NCI-H2107 treated with DMSO at 0.1 percent for 48 hours (cell line): ENCODE measurements around the gene PDE6C.

Source experiments
- DNase-seq: peaks from one replicate; lab custom pipeline; 2025; ENCODE audit not compliant: unreplicated experiment; lab: John Stamatoyannopoulos, UW

PDE6C gene

DNA sequence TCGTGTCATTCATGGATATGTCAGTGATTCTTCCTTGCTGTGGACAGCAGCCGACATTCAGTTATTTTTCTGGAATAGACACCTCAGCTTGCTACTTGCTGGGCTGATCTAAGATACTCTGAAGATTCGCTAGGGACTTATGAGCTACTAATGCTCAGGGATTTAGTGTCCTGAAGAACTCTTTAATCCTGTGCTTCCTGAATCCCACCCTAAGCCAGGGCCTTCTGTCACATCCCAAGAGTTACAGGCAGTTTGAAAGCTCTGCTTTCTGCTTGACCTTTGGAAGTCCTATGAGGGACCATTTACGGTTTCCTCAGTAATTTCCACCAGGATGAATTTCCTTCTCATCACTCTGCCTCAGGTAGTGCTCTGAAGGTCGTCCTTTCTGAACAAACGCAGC is at the start of gene PDE6C:
Gene PDE6C, plus strand, starts transcription at position 227 of the 400 bp plus-strand sequence. CDS start 189 bp downstream, outside the sequence.
- no peak for DNase-seq

DNA sequence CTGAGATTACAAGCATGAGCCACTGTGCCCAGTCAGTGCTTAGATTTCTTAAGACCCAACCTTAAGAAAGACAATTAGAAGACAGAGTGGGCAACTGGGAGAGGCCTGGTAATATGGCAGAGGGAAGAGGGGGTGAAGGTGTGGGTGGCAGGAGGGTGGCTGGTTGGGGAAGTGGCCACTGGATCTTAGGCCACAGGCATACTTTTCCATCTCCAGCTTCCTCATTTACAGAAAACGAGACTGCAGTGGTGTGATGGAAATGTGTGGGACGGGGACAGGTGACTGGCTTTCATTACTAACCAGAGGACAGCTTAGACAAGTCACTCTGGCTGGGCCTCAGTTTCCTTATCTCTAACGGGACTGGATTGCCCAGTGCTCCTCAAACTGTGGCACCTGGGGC is 46.9 kb upstream of the PDE6C start:
- DNase-seq: no peak

- DNase-seq: no peak
Measured at GRCh38 chr10:93566435-93567276, 45.7 kb upstream of the PDE6C start, which contains the start of gene FFAR4. Gene FFAR4 (plus strand): TSS chr10:93566665. CDS start chr10:93566721, 56 bp downstream.

DNA sequence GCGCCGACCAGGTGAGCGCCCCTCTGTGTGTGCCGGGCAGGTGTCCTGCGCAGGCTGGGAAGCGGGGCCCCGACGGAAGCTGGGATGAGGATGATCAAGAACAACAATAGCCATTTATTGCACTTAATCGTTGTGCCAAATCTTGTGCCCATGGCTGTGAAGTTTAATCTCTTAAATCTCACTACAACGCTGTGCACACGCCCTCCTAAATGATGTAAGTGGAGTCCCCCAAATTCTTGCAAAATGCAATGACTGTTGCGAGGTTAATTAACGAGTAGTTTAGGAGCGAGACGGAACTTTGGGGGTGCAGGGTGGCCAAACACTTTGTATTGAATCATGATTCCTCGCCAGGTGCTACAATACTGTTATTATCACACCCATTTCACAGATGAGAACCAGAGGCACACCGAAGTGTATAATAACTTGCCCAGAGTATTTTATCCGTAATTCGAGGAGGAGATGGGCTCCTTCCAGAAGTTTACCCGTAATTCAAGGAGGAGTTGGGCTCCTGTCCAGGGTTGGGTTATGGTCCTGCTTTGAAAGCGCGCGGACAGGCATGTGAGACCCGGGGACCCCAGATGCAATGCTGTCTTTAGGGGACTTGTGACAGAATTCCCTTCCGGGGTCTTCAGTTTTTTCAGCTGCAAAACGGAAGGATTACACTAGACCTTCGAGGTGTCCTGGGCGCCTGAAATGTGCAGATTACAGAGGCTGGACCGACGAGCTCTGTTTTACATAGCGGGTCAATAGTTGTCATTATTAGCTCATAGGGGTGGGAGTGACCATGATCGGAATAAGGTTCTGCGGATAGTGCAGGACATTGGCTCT is 44.8 kb upstream of the PDE6C start:
- no peak for DNase-seq

GRCh38 chr10:93568105-93568390 is 44.3 kb upstream of the PDE6C start:
- DNase-seq: no peak

GRCh38 chr10:93570383-93570782 is 42.0 kb upstream of the PDE6C start:
- no peak for DNase-seq

DNA sequence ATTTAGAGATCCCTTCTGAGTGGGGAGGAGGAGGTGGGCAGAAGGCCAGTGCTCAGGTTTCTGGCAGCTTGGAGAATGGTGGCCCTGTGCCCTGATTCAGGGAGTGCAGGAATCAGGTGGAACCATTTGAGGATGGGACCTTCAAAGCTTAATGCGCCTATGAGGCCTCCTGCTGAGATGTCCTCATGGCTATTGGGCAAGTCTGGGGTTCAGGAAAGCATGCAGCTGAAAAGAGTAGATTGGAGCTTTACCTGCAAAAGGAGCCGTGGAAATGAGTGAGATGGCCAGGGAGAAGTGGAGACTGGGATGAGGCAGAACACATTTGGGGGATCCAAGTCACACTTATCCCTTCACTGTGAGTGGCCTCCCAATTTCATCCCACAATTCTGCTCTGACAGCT is 39.7 kb upstream of the PDE6C start:
- no peak for DNase-seq

GRCh38 chr10:93573051-93573909 is 39.1 kb upstream of the PDE6C start:
- DNase-seq: no peak

GRCh38 chr10:93573924-93574323 is 38.4 kb upstream of the PDE6C start:
- DNase-seq: no peak

- DNase-seq: no peak
Measured at GRCh38 chr10:93576888-93577287, 35.4 kb upstream of the PDE6C start.

DNA sequence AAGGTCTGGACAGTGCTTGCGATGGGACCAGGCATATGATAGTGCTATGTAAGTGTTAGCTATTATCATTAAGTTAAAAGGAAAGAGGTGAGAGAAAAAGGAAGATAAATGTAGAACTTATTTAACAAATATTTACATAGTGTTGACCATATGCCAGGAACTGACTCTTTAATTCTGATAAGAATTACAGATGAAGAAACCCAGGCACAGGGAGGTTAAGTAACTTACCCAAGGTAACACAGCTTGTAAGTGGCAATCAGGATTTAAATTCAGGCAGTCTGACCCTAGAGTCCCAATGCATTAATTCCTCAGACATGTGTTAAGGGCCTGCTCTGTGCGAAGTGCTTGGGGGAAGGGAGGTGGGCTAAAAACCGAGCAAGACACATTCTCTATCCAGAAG is 34.8 kb upstream of the PDE6C start:
- DNase-seq: no peak

DNA sequence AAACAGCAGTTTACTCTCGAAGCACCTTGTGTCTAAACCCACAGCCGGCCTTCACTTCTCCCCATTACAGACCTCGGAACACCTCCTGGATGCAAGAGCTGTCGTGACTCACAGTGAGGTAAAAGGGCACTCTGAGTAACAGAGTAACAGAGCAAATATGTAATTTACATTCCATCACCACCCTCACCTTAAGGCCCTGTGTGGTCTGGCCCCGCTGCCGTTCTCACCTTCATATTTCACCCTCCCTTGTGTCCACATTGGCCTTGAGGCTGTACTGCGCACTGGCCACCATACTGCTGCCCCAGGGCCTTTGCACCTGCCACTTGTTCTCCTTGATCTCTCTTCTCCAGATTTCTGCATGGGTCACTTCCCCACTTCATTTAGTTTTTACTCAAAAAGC is 33.2 kb upstream of the PDE6C start:
- no peak for DNase-seq

DNA sequence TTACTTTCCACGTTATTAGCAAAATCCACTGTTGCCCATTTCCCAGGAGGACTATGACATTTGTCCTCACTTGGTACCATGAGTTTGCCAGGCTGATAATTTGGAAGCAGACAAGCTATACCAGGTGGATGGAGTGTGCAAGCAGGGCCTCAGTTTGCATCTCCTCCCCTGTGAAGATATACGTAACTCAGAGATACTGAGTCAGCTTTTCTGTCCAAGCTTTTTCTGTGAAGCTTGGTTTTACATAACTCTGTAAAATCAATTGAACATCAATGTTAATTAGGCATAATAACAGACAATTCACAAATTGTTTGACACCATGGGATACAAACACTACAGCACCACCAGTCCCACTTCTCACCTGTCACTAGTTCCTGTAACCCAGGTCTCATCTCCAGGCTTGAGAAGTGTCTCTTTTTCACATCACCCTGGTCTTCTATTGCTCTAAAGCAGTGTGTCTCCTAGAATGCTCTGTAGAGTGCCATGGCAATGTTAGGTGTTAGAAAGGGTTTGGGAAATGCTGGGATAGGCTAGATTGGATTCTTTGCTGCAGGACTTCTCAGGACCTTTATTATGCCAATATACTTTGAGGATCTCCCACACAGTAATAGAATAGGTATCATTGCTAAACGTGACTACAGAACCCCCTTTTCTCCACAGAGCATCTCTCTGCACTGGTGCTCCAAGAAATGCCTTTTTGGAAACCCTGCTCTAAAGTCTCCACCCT is 32.2 kb upstream of the PDE6C start:
- DNase-seq: no peak

DNA sequence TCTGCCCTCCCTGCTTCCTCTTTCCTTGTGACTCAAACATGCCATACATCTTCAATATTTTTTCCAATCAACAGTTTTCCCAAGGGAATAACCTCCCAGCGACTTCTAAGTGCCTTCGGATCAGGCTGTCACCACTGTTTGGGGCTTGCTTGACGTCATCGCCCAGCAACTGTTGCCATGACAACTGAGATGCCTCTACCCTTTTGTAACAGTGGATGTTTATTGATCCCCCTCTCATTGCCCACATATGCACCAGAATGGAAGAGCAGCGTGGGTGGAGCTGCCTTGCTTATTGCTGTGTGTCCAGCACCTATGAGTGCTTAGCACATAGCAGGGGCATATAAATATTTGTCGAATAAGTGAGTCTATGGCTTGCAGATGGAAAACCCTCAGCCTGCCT is 31.5 kb upstream of the PDE6C start:
- no peak for DNase-seq

- DNase-seq: no peak
Measured at GRCh38 chr10:93584445-93584844, 27.9 kb upstream of the PDE6C start.

DNA sequence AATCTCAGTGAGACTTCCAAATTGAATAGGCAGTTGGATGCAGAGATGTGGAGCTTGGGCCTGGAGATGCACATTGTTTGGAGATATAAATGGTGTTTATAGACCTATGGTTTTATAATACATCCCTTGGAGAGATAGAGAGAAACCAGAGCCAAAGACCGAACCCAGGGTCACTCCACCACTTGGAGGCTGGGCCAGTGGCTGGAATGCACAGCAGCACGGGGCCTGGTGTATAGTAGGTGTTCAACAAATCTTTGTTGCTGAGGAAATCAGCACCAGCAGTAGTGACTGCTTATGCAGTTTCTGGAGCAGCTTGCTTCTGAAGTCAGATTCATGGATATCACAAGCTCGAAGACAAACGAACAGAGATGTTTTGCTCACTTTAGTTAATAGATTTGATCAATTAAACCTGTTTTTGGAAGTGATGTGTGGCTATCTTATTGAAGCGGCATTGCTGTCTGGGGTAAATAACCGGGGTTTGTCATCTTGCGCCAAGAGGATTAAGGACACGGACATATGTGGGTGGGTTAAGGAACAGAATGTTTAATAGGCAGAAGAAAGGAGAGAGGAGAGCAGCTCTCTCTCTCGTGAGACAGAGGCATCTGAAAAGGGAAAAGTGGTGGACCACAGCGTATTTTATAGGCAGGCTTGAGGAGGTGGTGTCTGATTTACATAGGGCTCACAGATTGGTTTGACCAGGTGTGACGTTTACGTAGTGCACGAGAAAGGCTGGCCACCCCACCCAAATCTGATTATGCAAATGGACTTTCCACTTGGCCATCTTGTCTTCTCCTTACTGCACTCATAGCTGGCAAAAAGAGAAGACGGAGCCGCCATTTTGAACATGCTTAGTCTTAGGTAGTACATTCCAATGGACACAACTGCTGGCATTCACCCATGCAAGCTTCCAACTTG is 22.4 kb upstream of the PDE6C start:
- no peak for DNase-seq

DNA sequence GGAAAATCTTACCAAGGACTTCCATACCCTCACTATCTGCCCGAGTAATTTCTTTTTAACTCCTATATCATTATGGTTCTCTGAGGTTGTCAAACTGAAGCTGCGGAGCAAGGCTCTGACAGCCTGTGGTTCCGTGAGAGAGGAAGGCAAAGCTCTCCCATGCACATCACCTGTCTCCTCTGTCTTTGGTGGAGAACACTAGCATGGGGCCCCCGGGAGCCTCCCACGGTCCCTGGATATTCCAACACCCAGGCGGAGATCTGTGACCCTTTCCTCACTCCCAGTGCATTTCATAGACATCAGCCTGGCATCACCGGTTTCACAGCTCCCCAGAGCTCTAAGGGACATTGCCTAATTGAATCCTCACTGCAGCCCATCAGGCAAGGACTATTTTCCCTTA is 21.7 kb upstream of the PDE6C start:
- DNase-seq: no peak

- no peak for DNase-seq
Measured at GRCh38 chr10:93591065-93591808, 21.1 kb upstream of the PDE6C start.

- no peak for DNase-seq
Measured at GRCh38 chr10:93593254-93593653, 19.1 kb upstream of the PDE6C start.
